ENCODE measurements around the gene MRO. TPM values are rescaled to one million over a fixed set of nuclear protein-coding genes. Genes with fewer than 3 reads are reported as not detected.
"Not testable (repeated sequence)": the region's sequence is repeated elsewhere in the genome, so short reads cannot be mapped to it uniquely, and the experiment has no call there.

MRO gene
- total and polyA plus RNA-seq, 2 donors (not counting 1 experiment from before 2014, with no cell fraction given): under 0.01 to 0.02 TPM

GRCh38 chr18:50859793-50860555 is 40.2 kb upstream of the MRO start:
- H3K4me2 ChIP-seq (ENCODE audit: extremely low read depth, insufficient read depth, low read length): no peak overlapping the region

GRCh38 chr18:50857694-50858093 is 37.9 kb upstream of the MRO start:
- Histone ChIP-seq H3K27ac (ENCODE audit: insufficient read depth, low read length) (no peak overlapping the region), H3K4me1 (ENCODE audit: control insufficient read depth, extremely low read depth, insufficient read depth, low read length) (no peaks in the 10 kb centered on the region), H3K9me3 (ENCODE audit: control insufficient read depth, insufficient read depth, low read depth, low read length) (no peaks in the 10 kb centered on the region), H2AFZ (ENCODE audit: low read length) (no peak overlapping the region), H3K4me2 (ENCODE audit: extremely low read depth, insufficient read depth, low read length) (no peak overlapping the region), H3K27me3 (ENCODE audit: control insufficient read depth, insufficient read depth, low read length) (no peaks in the 10 kb centered on the region), H4K20me1 (ENCODE audit: control insufficient read depth, extremely low read depth, insufficient read depth, low read length) (no peaks in the 10 kb centered on the region), H3K4me3 (replicated peaks in 1 of 4; ENCODE audit: control extremely low read depth in 1 of 4, insufficient read depth in 1 of 4, low read depth in 3 of 4, low read length in 4 of 4) (no peak overlapping the region), H3K79me2 (ENCODE audit: control insufficient read depth, insufficient read depth, low read length) (no peaks in the 10 kb centered on the region), H3K36me3 (ENCODE audit: control insufficient read depth, insufficient read depth, low read length) (no peaks in the 10 kb centered on the region), H3K9ac (ENCODE audit: insufficient read depth, low read length) (no peak overlapping the region)
- DNase-seq (ENCODE audit: low read depth in 2 of 2): no peak
- TF ChIP-seq EZH2 (IDR thresholded peaks at IDR 0.05; ENCODE audit: low read length, missing control alignments) (no peak), CTCF (conservative IDR thresholded peaks at IDR 0.05 in 1 of 2, IDR thresholded peaks at IDR 0.05 in 1 of 2; ENCODE audit: low read depth in 1 of 2, low read length in 2 of 2) (no peak)

More at GRCh38 chr18:50859793-50860555, 40.2 kb upstream of the MRO start:
- DNase-seq (ENCODE audit: low read depth in 2 of 2): no peak
- no peaks in the 10 kb centered on the region for H4K20me1 ChIP-seq (ENCODE audit: control insufficient read depth, extremely low read depth, insufficient read depth, low read length)
- no peaks in the 10 kb centered on the region for H3K27me3 ChIP-seq (ENCODE audit: control insufficient read depth, insufficient read depth, low read length)
- no peaks in the 10 kb centered on the region for H3K4me1 ChIP-seq (ENCODE audit: control insufficient read depth, extremely low read depth, insufficient read depth, low read length)
- H3K36me3 ChIP-seq (ENCODE audit: control insufficient read depth, insufficient read depth, low read length): no peaks in the 10 kb centered on the region
- no peaks in the 10 kb centered on the region for H3K79me2 ChIP-seq (ENCODE audit: control insufficient read depth, insufficient read depth, low read length)
- TF ChIP-seq EZH2 (IDR thresholded peaks at IDR 0.05; ENCODE audit: low read length, missing control alignments) (no peak), CTCF (conservative IDR thresholded peaks at IDR 0.05 in 1 of 2, IDR thresholded peaks at IDR 0.05 in 1 of 2; ENCODE audit: low read depth in 1 of 2, low read length in 2 of 2) (no peak)
- no peak overlapping the region for H2AFZ ChIP-seq (ENCODE audit: low read length)
- H3K9me3 ChIP-seq (ENCODE audit: control insufficient read depth, insufficient read depth, low read depth, low read length): no peaks in the 10 kb centered on the region
- no peak overlapping the region for H3K27ac ChIP-seq (ENCODE audit: insufficient read depth, low read length)
- H3K4me3 ChIP-seq (replicated peaks in 1 of 4; ENCODE audit: control extremely low read depth in 1 of 4, insufficient read depth in 1 of 4, low read depth in 3 of 4, low read length in 4 of 4): no peak overlapping the region
- H3K9ac ChIP-seq (ENCODE audit: insufficient read depth, low read length): no peak overlapping the region

GRCh38 chr18:50857166-50857565 is 37.4 kb upstream of the MRO start:
- peak in 1 of 2 donors; percentile 16 for DNase-seq (ENCODE audit: low read depth in 2 of 2)
- H3K36me3 ChIP-seq (ENCODE audit: control insufficient read depth, insufficient read depth, low read length); H2AFZ ChIP-seq (ENCODE audit: low read length); H3K4me2 ChIP-seq (ENCODE audit: extremely low read depth, insufficient read depth, low read length); H3K4me1 ChIP-seq (ENCODE audit: control insufficient read depth, extremely low read depth, insufficient read depth, low read length); H4K20me1 ChIP-seq (ENCODE audit: control insufficient read depth, extremely low read depth, insufficient read depth, low read length); H3K27ac ChIP-seq (ENCODE audit: insufficient read depth, low read length); H3K9me3 ChIP-seq (ENCODE audit: control insufficient read depth, insufficient read depth, low read depth, low read length); H3K4me3 ChIP-seq (replicated peaks in 1 of 4; ENCODE audit: control extremely low read depth in 1 of 4, insufficient read depth in 1 of 4, low read depth in 3 of 4, low read length in 4 of 4); H3K9ac ChIP-seq (ENCODE audit: insufficient read depth, low read length); H3K27me3 ChIP-seq (ENCODE audit: control insufficient read depth, insufficient read depth, low read length); H3K79me2 ChIP-seq (ENCODE audit: control insufficient read depth, insufficient read depth, low read length): not testable (repeated sequence)

Measured in fibroblast of lung (primary cell).